Astrocyte of the cerebellum (primary cell): ENCODE data around the gene MBTPS1.

Experiments used
- DNase-seq: peaks from one replicate; pipeline ENCODE4 v3.0.0-alpha.2; 2011; ENCODE audit warnings: low read depth
- H3K4me3 ChIP-seq: 2 replicates; pipeline ENCODE4 v1.5.1; 2011; ENCODE audit warnings: mild to moderate bottlenecking, low read depth, low read length, moderate library complexity
- in situ Hi-C: cut with HindIII; loops from 2 replicates; pipeline ENCODE4 v1.10.0; 2017; ENCODE audit warnings: low sequenced_read_pairs
- TF ChIP-seq, protein P1 (sequence below): IDR thresholded peaks from 2 replicates; pipeline ENCODE4 v1.5.1; 2012; ENCODE audit warnings: low read length, low read depth, moderate library complexity, mild to moderate bottlenecking; ENCODE audit errors: missing control alignments

MBTPS1 gene

DNA sequence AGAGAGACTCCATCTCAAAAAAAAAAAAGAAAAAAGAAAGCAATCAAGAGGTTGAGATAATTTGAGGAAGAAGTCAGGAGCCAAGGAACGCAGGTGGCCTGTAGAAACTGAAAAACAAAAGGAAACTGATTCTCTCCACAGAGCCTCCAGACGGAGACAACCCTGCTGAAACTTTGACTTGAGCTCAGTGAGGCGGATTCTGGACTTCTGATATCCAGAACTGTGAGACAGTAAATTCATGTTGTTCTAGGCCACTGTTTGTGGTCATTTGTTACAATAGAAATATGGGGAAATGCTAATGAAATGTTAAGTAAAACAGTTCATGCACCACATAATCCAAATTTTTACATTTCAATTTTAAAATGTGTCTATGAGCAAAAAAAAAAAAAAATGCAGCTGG is 5.2 kb downstream of the MBTPS1 start:
- DNase-seq, result no peak
- in situ Hi-C loops, result no loop called here
- TF ChIP-seq, protein P1, sequence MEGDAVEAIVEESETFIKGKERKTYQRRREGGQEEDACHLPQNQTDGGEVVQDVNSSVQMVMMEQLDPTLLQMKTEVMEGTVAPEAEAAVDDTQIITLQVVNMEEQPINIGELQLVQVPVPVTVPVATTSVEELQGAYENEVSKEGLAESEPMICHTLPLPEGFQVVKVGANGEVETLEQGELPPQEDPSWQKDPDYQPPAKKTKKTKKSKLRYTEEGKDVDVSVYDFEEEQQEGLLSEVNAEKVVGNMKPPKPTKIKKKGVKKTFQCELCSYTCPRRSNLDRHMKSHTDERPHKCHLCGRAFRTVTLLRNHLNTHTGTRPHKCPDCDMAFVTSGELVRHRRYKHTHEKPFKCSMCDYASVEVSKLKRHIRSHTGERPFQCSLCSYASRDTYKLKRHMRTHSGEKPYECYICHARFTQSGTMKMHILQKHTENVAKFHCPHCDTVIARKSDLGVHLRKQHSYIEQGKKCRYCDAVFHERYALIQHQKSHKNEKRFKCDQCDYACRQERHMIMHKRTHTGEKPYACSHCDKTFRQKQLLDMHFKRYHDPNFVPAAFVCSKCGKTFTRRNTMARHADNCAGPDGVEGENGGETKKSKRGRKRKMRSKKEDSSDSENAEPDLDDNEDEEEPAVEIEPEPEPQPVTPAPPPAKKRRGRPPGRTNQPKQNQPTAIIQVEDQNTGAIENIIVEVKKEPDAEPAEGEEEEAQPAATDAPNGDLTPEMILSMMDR, result no peak
- H3K4me3 ChIP-seq, result no peak overlapping the region

DNA sequence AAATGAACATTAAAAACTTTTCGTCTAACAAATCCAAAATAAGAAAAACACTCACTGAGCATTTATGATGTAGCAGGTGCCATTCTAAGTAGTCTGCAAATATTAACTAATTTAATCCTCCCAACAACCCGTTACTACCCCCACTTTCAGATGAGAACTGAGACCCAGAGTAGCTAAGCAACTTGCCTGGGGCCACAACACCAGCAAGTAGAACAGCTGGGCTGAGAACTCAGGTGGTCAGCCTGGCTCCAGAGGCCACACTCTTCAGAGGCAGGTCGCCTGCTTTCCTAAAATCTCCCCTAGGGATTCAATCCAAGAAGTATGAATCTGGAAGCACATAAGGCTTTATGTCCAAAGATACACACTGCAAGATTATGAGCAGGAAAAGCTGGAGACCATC is 6.2 kb downstream of the MBTPS1 start:
- TF ChIP-seq, protein P1, result no peak
- DNase-seq, result no peak
- no peak overlapping the region for H3K4me3 ChIP-seq
- in situ Hi-C loops, result no loop called here

DNA sequence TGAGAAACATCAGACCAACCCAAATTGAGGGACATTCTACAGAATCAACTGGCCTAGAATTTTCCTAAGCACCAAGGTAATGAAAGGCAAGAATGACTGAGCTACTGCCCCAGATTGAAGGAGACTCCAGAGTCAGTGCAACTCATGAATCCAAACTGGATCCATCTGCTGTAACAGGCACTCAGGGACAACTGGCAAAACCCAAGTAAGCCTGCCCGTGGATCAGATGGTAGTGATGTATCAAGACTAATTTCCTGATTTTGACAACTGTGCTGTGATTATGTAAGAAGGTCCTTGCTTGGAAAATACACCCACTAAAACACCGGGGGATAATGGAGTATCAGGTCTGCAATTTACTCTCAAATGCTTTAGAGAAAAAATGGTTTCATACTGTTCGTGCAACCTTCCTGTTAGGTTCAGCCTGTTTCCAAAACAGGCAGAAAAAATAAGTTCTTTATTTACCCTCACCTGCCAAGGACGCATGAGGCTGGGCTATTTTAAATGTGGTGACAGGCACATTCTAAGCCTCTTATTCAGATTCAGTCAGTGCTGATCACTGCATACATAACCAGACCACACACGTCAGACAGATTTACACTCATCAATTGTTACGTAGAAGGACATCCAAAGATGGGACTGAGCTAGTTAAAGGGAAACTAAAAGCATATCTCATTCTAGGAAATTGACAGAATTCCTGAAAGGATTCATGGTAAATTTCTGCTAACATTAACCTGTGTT is 7.0 kb downstream of the MBTPS1 start:
- in situ Hi-C loops, result no loop called here
- no peak overlapping the region for H3K4me3 ChIP-seq
- no peak for DNase-seq
- TF ChIP-seq, protein P1, result no peak

DNA sequence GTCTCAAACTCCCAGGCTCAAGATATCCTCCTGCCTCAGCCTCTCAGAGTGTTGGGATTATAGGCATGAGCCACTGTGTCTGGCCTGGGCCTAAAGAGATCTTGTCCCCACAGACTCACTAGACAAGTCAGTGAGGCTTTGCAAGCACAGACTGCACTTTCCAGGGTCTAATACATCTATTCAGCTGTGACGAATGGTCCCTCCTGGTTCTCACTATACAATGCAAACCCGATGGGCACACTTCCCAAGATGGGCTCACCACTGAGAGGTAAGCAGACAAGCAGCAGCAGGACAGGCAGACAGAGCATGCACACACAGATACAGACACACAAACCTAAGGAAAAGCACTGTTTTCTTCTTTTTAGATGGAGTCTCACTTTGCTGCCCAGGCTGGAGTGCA is 8.8 kb downstream of the MBTPS1 start:
- DNase-seq, result no peak
- TF ChIP-seq, protein P1, result no peak
- no peak overlapping the region for H3K4me3 ChIP-seq
- in situ Hi-C loops, result no loop called here

DNA sequence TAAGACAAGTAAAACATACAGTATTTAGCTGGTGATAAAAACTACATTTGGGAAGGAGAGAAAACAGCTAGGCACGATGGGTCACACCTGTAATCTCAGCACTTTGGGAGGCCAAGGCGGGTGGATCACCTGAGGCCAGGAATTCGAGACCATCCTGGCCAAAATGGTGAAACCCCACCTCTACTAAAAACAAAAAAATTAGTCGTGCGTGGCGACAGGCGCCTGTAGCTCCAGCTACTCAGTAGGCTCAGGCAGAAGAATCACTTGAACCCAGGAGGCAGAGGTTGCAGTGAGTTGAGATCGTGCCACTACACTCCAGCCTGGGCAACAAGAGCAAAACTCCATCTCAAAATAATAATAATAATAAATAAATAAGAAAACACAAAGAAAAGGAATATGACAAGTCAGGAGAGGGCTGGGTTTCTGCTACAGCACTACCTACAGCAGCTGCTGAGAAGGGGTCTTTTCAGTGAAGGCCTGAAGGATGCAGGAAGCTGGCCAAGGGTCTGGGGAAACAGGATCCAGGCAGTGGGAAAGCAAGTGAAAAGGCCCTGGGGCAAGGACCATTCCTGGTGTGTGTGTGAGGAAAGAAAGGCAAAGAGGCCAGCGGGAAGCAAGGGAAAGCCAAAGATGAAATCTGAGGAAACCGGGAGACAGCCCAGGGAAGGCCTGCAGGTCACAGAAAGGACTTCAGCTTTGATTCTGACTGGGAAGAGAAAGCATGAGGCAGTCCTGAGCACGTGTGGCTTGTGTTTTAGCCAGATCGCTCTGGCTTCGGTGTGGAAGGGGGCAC is 10.6 kb downstream of the MBTPS1 start:
- in situ Hi-C loops, result no loop called here
- TF ChIP-seq, protein P1, result no peak
- H3K4me3 ChIP-seq, result no peak overlapping the region
- DNase-seq, result no peak

DNA sequence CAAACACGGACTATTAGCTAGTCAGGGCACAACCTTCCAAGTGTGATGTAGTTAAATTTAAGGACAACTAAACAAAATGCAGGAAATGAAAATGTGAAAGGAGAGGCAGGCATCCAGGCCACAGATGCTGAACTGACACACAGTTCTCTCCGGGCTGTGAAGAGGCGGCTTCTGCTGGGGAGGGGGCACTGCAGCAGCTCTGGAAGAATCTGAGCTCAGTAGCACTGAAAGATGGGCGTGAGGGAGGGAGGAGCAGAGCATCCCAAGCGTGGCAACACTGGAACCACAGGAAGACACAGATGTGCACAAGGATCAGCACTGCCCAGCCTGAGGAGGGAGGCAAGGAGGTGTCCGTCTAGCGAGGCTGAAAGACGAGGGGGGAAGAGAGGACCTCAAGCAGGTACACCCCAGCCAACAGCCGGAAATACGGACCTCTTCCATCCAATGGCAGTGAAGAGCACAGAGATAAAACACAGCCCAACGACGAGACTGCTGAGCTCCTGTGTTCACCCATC is 11.4 kb downstream of the MBTPS1 start:
- TF ChIP-seq, protein P1, result no peak
- no peak for DNase-seq
- in situ Hi-C loops, result no loop called here
- no peak overlapping the region for H3K4me3 ChIP-seq
